Measurements from ENCODE around the gene PDLIM5.
A peak's percentile ranks its signal among the peaks of the same experiment; 100 is the strongest.

The PDLIM5 gene

DNA sequence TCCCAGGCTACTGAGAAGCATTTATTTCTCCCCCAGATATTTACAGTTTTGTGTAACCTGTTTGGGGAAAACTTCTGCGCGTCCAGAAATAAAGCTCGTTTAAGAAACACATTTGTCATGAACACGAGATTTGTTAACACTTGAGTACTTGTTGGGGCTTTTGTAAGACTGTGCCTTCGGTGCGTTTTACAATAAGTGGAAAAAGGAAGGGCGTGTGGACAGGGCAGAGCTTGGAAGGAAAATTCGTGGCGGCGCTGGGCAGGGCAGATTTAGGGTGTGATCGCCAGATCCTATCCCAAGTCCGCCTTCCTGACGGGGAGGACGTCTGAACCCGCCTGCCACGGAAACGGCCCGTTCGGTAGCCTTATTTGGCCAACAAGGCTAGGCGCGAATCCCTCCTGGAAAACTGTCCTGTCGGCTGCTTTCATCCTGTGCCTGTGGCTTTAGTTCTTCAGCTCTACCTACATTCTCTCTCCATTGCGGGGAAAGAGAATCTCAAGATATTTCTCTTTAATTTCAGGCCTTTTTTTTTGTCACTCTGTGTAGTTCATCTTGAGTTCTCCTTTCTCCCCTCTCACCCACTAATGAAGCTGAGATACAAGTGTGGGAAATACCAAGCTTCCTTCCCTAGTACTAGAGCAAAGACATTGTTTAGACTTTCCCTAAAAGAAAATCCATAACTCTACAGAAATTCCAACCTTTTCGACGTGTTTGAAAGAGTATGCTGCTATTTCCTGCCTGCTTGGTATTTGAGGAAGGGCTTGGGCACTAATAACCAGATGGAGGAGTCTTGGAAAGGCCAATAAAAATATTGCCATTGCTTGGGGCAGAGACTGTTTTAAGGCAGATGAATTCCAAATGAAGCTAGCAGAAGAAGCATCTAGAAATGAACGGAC is 982 bp downstream of the PDLIM5 start:
- DNase-seq (ENCODE audit: extremely low read depth, low read depth): peak; percentile 63
- TF ChIP-seq, protein P1, sequence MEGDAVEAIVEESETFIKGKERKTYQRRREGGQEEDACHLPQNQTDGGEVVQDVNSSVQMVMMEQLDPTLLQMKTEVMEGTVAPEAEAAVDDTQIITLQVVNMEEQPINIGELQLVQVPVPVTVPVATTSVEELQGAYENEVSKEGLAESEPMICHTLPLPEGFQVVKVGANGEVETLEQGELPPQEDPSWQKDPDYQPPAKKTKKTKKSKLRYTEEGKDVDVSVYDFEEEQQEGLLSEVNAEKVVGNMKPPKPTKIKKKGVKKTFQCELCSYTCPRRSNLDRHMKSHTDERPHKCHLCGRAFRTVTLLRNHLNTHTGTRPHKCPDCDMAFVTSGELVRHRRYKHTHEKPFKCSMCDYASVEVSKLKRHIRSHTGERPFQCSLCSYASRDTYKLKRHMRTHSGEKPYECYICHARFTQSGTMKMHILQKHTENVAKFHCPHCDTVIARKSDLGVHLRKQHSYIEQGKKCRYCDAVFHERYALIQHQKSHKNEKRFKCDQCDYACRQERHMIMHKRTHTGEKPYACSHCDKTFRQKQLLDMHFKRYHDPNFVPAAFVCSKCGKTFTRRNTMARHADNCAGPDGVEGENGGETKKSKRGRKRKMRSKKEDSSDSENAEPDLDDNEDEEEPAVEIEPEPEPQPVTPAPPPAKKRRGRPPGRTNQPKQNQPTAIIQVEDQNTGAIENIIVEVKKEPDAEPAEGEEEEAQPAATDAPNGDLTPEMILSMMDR (IDR thresholded peaks at IDR 0.05; ENCODE audit: low read depth, low read length): no peak

DNA sequence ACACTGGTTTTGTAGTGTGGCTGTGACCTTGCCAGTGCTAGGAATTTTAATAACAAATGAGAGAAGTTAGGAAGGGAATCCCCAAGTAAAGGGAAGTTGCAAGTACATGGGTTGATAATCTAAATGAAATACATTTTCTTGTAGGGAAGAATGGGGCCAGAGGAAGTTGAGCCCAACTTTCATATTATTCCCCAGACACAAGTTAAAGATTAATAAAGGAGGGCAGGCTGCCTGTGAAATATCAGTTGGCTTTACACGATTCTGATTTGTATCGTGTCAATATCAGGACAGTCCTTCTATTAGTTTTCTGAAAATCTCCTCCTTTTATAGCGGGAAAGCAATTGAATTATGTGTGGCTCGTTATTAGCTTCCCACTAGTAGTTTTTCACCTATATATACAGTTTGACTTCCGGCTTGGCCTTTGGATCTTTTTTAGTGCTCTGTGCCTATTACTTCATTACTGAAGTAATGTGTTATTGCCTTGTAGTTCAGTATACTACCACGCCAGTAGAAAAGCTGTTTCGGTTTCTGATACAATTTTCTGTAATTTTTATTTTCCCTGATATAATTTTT is 1.7 kb downstream of the PDLIM5 start:
- TF ChIP-seq, protein P1 (IDR thresholded peaks at IDR 0.05; ENCODE audit: low read depth, low read length): no peak
- DNase-seq (ENCODE audit: extremely low read depth, low read depth): no peak

DNA sequence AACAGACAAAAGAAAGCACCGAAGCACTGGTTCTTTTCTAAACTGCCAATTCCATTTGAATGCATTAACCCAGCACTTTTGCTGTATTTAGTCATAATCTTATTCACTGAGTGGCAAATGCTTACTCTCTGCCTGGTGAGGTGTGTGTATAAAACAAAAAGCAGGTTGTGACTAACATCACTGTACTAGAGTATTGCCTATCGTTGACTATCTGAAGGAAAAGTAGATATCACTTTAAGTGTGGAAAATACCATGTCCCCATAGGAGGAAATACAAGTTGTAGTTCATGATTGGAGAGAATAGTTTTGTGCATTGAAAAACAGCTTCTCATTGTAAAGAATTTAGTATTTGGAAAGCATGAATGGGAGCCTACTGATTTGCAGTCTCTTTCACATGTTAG is 2.7 kb downstream of the PDLIM5 start:
- TF ChIP-seq, protein P1 (IDR thresholded peaks at IDR 0.05; ENCODE audit: low read depth, low read length): no peak
- no peak for DNase-seq (ENCODE audit: extremely low read depth, low read depth)

DNA sequence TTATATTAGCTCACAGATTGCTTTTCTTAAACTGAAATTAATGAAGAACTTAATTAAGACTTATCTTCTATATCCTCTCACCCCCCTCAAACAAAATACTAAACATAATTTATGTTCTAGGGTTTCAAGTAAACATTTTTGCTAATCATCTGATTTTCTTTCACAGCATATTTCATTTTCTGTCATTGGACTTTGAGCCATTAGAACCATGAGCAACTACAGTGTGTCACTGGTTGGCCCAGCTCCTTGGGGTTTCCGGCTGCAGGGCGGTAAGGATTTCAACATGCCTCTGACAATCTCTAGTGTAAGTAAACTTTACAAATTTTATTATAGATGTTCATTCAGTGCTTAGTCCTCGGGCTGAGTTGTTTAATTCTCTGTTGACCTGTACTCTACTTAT is 3.3 kb downstream of the PDLIM5 start:
- TF ChIP-seq, protein P1 (IDR thresholded peaks at IDR 0.05; ENCODE audit: low read depth, low read length): no peak
- peak; percentile 54 for DNase-seq (ENCODE audit: extremely low read depth, low read depth)

DNA sequence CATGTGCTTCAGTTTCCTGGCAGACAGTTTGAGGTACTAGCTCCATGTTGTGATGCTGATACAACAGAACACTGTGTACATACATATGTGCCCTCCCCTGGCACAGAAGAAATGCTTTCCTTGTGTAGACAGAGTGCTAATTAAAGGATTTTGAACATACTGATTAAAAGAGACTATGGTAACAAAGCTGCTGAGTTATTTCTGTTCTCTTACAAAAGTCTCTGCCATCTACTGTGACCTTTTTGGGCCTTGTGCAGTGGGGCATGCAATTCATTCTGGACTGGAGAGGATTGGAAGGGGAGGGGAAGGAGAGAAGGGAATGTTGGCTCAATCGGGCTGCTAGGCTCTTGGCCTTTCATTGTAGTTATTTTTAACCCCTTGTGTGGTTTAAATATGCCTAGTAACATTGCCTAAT is 6.0 kb downstream of the PDLIM5 start:
- DNase-seq (ENCODE audit: extremely low read depth, low read depth): no peak

DNA sequence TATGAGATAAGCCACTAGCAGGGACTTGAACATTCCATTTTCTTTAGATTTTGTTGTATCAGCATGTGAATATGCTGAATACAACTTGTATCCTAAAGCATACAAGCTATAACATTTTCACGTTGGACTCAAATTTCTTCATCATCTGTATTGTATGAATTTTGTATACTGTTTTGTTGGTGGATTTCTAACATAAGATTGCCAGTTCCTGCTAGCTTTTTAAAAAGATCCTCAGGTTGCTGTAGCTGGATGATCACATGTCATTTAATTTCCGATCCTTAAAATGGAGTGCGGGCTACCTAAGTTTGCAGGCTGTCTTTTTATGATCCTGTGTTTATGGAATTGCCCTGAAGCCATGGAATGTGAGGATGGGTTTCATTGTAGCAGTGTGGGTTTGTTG is 6.9 kb downstream of the PDLIM5 start:
- no peak for DNase-seq (ENCODE audit: extremely low read depth, low read depth)
- TF ChIP-seq, protein P1 (IDR thresholded peaks at IDR 0.05; ENCODE audit: low read depth, low read length): no peak

More for the DNA sequence above, 6.0 kb downstream of the PDLIM5 start:
- TF ChIP-seq, protein P1 (IDR thresholded peaks at IDR 0.05; ENCODE audit: low read depth, low read length): no peak

DNA sequence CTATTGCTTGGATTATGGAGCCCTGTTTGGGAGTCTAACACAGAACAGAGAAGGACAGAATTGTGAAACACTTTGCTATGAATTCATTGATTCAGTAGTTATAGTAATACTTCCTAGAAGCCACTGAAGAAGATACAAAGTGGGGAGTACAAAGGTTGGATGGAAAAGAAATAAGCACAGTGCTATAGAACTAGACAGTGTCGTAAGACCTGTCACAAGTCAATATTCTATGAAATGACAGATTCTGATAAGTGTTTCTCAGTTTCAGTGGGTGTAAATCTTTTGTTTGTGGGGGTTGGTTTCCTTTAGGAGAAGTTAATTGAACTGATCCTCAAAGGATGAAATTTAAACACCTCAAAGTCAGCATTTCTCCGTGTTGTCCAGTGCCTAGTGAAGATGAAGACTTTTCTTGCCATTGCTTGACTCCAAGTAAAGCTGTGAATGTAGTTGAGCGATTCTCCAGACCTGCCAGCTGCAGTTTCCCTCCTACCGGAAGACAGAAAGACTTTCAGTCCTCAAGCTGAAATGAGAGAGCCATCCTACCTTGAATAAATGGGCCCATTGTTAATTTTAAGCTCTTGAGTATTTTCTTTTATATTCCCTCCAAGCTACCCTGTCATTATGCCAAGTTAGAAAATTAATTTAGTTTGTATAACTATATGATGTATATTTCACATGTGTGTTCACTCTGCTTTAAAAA is 7.9 kb downstream of the PDLIM5 start:
- no peak for DNase-seq (ENCODE audit: extremely low read depth, low read depth)
- TF ChIP-seq, protein P1 (IDR thresholded peaks at IDR 0.05; ENCODE audit: low read depth, low read length): no peak

All from AG09319 (cell line).